Measurements from ENCODE around the gene BSCL2. TPM values are rescaled to one million over a fixed set of nuclear protein-coding genes. Genes with fewer than 3 reads are reported as not detected.
"Not testable (repeated sequence)": the region's sequence is repeated elsewhere in the genome, so short reads cannot be mapped to it uniquely, and the experiment has no call there.

The BSCL2 gene
- total and polyA plus RNA-seq, 11 donors = 13.3 to 39.4 (median 20.5) TPM

GRCh38 chr11:62752994-62753735 lies 45.9 kb upstream of the BSCL2 start:
- Histone ChIP-seq H3K27me3 (no peaks in the 10 kb centered on the region), H3K27ac (peak overlapping the region; percentile 85 to 97 (median 94)), H3K36me3 (peaks cover 0 to 37% (median 23%) of the 10 kb centered on the region in 9 donors), H3K9me3 (no peaks in the 10 kb centered on the region), H3K4me1 (peaks cover 3 to 43% (median 16%) of the 10 kb centered on the region in 12 donors), H3K4me3 (peak overlapping the region in 11 of 12 donors; percentile 21 to 86 (median 71))
- WGBS, 4 donors = 71 to 80% (median 75%) methylated on average over 13 to 15 of the region's 15 CpGs
- TF ChIP-seq CTCF (IDR thresholded peaks at IDR 0.05) (no peak), POLR2A (IDR thresholded peaks at IDR 0.05) (no peak)
- DNase-seq (no peak), ATAC-seq (no peak)
- intact Hi-C loops (cut with DNase I) = loop anchor here in 2 of 10 donors (1.0 kb wide), 2 partner anchors 18 to 25 kb away; partner anchors contain the start of genes TAF6L (in 1 of the 2) and TTC9C (in 1 of the 2)

- Histone ChIP-seq H3K27me3 (no peaks in the 10 kb centered on the region), H3K9me3 (no peaks in the 10 kb centered on the region), H3K4me3 (no peak overlapping the region), H3K27ac (peak overlapping the region in 1 of 12 donors; percentile 96), H3K36me3 (peaks cover 0 to 38% (median 23%) of the 10 kb centered on the region in 9 donors), H3K4me1 (peaks cover 3 to 43% (median 16%) of the 10 kb centered on the region in 12 donors)
- no peak for ATAC-seq
- TF ChIP-seq POLR2A (IDR thresholded peaks at IDR 0.05) (no peak), CTCF (IDR thresholded peaks at IDR 0.05) (no peak)
- no peak for DNase-seq
- intact Hi-C loops (cut with DNase I) = no loop called here
- WGBS, 4 donors = 92 to 98% (median 95%) methylated on average over 12 to 14 of the region's 14 CpGs
These were observed 45.1 kb upstream of the BSCL2 start for GRCh38 chr11:62752177-62752785.

- H3K27me3 ChIP-seq; ATAC-seq; H3K4me3 ChIP-seq; H3K9me3 ChIP-seq; intact Hi-C loops (cut with DNase I); DNase-seq; H3K27ac ChIP-seq: not testable (repeated sequence)
- 95 to 97% (median 97%) methylated on average over 5 of the region's 5 CpGs for WGBS, 4 donors
- Histone ChIP-seq H3K4me1 (peaks cover 3 to 43% (median 16%) of the 10 kb centered on the region in 12 donors), H3K36me3 (peaks cover 0 to 38% (median 23%) of the 10 kb centered on the region in 9 donors)
These were observed 42.7 kb upstream of the BSCL2 start for GRCh38 chr11:62749931-62750330.

- peaks cover 0 to 27% (median 4%) of the 10 kb centered on the region in 12 donors for H3K4me1 ChIP-seq
- WGBS, 4 donors = 75 to 87% (median 78%) methylated on average over 9 of the region's 9 CpGs
- intact Hi-C loops (cut with DNase I) = no loop called here
- H3K4me3 ChIP-seq = no peak overlapping the region
- no peaks in the 10 kb centered on the region for H3K9me3 ChIP-seq
- DNase-seq = no peak
- TF ChIP-seq CTCF (IDR thresholded peaks at IDR 0.05) (no peak), POLR2A (IDR thresholded peaks at IDR 0.05) (no peak)
- no peak overlapping the region for H3K27ac ChIP-seq
- H3K27me3 ChIP-seq = no peaks in the 10 kb centered on the region
- no peak for ATAC-seq
- peaks cover 0 to 36% (median 19%) of the 10 kb centered on the region in 9 donors for H3K36me3 ChIP-seq
These were observed 40.4 kb upstream of the BSCL2 start for GRCh38 chr11:62747475-62748160.
